Sigmoid colon (tissue), 7 donors: ENCODE results near the gene FAM90A26. TPM values are rescaled to one million over a fixed set of nuclear protein-coding genes. Genes with fewer than 3 reads are reported as not detected.
"Not testable (repeated sequence)": the region's sequence is repeated elsewhere in the genome, so short reads cannot be mapped to it uniquely, and the experiment has no call there.

Experiments
- DNase-seq: peaks from one replicate; pipeline ENCODE4 v3.0.0-alpha.2; 2019
- H3K27ac ChIP-seq, 4 donors: fragments of 200-600 bp; sonication (generic); one replicate each; pipeline ENCODE4 v1.5.1; 2016 to 2019; ENCODE audit warnings: mild to moderate bottlenecking in 1 of 4
- H3K27me3 ChIP-seq, 3 donors: fragments of 200-600 bp; sonication (generic); one replicate each; pipeline ENCODE4 v1.5.1; 2019; ENCODE audit warnings: mild to moderate bottlenecking in 1 of 3
- H3K36me3 ChIP-seq, 4 donors: fragments of 200-600 bp; sonication (generic); one replicate each; pipeline ENCODE4 v1.5.1; 2016 to 2019
- H3K4me1 ChIP-seq, 4 donors: fragments of 200-600 bp; sonication (generic); one replicate each; pipeline ENCODE4 v1.5.1; 2017 to 2019
- H3K4me3 ChIP-seq, 4 donors: fragments of 200-600 bp; sonication (generic); one replicate each; pipeline ENCODE4 v1.5.1; 2017 to 2019; ENCODE audit warnings: mild to moderate bottlenecking in 2 of 4, moderate library complexity in 1 of 4
- H3K9me3 ChIP-seq, 4 donors: fragments of 200-600 bp in 3 of 4; sonication (generic) in 3 of 4; one replicate each; pipeline versions ENCODE4 v1.5.1 to v1.6.1; 2013 to 2019
- POLR2A ChIP-seq, 2 donors: fragments of 450-650 bp; IDR thresholded peaks; one replicate each; pipeline ENCODE4 v1.6.1; 2016; ENCODE audit warnings: antibody characterized with exemption in 2 of 2, mild to moderate bottlenecking in 2 of 2, moderate library complexity in 2 of 2
- POLR2AphosphoS5 ChIP-seq, 4 donors: sonication (generic); formaldehyde crosslinking; IDR thresholded peaks; one replicate each; pipeline ENCODE4 v1.6.1; 2017; ENCODE audit warnings: antibody characterized with exemption in 4 of 4
- WGBS, 2 donors: extraction: QIAGEN DNeasy Blood & Tissue Kit; methylation state at CpG; one replicate each; pipeline ENCODE4 v1.1.7; 2013; 5-methylcytosine and 5-hydroxymethylcytosine counted together
- intact Hi-C: fragments of 100-400 bp; cut with DNase I; formaldehyde crosslinking; loops from one replicate; pipeline ENCODE4 v1.15.1; 2023
- polyA plus RNA-seq, 3 donors: library from polyadenylated mRNA; stranded (reverse); fragments of 200-250 nt; gene quantifications; one replicate each; pipeline ENCODE4 v1.2.3, GENCODE V29; 2013
- total RNA-seq, 4 donors: library from RNA; depleted of rRNA; stranded (reverse); fragments of >200 nt; gene quantifications; one replicate each; pipeline ENCODE4 v1.1.0, GENCODE V29; 2016
- donor health status: healthy with polysubstance abuse.
- donor health status: Bipolar disorder and iron deficiency.
- donor health status: healthy.

FAM90A26 gene
- total and polyA plus RNA-seq, 7 donors: not detected

DNA sequence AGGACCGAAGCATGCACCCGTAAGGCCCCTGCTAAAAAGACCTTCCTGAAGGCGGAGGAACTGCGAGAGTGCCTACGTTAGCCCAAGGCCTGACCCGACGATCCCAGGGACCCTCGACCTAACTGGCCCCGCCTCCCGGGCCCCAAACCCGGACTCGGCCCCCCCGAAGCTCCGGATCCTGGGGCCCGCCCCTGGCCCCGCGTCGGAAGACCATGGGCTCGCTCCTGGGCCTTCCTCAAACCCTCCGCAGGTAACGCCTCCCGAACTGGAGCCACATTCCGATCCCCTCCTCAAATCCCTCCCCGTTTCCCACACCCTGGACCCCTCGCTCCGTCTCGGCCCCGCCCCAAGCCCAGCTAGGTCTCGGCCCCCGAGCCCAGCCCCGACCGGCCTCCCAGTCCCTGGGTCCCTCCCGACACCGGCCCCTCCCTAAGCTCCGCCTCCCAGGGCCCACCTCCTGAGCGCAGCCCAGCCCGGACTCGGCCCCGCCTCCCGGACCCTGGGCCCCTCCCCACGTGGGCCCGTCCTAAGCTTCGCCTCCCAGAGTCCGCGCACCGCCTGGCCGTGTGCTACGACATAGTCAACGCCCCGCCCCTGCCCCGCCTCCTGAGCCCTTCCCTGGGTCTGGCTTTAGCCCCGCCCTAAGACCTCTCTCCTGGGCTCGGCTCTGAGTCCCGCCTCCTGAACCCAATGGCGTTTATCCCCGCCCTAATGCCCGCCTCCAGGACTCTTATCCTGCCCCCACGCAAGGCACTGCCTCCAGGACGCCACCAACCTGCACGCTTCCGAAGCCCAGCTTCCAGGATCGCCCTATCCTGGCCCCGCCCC lies 17.8 kb upstream of the FAM90A26 start:
- Histone ChIP-seq H3K27ac (peak overlapping the region; percentile 90 to 97 (median 94)), H3K4me3 (peak overlapping the region; percentile 71 to 90 (median 76))
- H3K36me3 ChIP-seq, H3K27me3 ChIP-seq, H3K9me3 ChIP-seq, intact Hi-C loops, H3K4me1 ChIP-seq: not testable (repeated sequence)
- peak; percentile 99 for DNase-seq
- peak in 1 of 2 donors; percentile 36 for TF ChIP-seq POLR2A (IDR thresholded peaks at IDR 0.05)
- peak; percentile 15 to 60 (median 57) for TF ChIP-seq POLR2AphosphoS5 (IDR thresholded peaks at IDR 0.05)
- WGBS, 2 donors: 1% methylated on average over 57 to 63 of the region's 63 CpGs

DNA sequence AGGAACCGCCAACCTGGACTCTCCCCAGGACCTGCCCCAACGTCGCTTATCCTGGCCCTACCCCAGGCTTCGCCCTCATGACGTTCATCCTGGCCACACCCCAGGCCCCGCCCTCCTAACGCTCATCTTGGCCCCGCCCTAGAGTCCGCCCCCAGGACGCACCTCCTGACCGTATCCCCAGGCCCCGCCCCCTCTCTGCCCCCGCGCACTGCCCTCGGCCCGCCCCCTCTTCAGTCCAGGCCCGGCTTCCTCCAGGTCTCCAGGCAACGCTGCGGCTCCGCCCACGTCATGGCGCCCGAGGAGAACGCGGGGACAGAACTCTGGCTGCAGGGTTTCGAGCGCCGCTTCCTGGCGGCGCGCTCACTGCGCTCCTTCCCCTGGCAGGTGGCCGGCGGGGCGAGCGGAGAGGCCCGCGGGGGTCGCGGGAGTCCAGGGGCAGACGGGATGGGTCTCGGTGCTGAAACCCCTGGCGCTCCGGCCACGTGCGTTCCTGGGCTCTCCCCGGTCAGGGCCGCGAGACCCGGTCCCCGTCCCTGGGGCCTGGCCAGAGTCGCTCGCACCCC lies 17.1 kb upstream of the FAM90A26 start:
- Histone ChIP-seq H3K4me3 (peak overlapping the region; percentile 65 to 90 (median 75)), H3K27ac (peak overlapping the region; percentile 74 to 97 (median 87))
- peak in 3 of 4 donors; percentile 25 to 59 (median 37) for TF ChIP-seq POLR2AphosphoS5 (IDR thresholded peaks at IDR 0.05)
- H3K36me3 ChIP-seq, intact Hi-C loops, H3K27me3 ChIP-seq, H3K4me1 ChIP-seq, H3K9me3 ChIP-seq: not testable (repeated sequence)
- peak; percentile 99 for DNase-seq
- 0 to 1% methylated on average over 53 of the region's 53 CpGs for WGBS, 2 donors

DNA sequence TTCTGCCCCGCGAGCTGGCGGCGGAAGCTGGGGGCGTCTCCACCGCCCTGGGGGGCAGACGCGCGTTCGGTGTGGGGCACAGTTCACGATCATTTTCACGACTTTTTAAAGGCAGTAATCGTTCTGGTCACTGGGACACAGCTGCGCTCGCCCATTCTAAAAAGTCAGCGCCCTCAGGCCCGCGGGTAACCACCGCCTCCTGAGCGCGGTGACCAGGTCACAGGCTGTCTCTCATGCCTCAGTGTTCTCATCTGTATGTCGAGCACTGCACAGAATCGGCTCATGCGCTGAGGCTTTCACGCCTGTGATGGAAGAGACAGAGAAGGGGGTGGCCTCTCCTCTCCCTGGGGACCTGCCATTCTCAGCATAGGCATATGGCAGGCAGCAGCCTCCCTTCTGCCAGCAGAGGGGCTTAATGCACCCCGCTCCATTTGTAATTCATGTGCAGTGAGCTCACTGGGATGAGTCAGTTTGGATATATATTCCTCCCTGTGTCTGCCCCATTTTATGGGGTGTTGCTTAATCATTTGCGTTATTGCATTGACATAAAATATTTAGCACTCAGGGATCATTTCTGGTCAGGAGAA lies 16.5 kb upstream of the FAM90A26 start:
- intact Hi-C loops, H3K36me3 ChIP-seq, H3K27me3 ChIP-seq, H3K9me3 ChIP-seq, H3K4me1 ChIP-seq, DNase-seq: not testable (repeated sequence)
- Histone ChIP-seq H3K4me3 (peak overlapping the region; percentile 65 to 90 (median 75)), H3K27ac (peak overlapping the region; percentile 74 to 97 (median 87))
- WGBS, 2 donors: 2 to 4% methylated on average over 27 of the region's 27 CpGs

DNA sequence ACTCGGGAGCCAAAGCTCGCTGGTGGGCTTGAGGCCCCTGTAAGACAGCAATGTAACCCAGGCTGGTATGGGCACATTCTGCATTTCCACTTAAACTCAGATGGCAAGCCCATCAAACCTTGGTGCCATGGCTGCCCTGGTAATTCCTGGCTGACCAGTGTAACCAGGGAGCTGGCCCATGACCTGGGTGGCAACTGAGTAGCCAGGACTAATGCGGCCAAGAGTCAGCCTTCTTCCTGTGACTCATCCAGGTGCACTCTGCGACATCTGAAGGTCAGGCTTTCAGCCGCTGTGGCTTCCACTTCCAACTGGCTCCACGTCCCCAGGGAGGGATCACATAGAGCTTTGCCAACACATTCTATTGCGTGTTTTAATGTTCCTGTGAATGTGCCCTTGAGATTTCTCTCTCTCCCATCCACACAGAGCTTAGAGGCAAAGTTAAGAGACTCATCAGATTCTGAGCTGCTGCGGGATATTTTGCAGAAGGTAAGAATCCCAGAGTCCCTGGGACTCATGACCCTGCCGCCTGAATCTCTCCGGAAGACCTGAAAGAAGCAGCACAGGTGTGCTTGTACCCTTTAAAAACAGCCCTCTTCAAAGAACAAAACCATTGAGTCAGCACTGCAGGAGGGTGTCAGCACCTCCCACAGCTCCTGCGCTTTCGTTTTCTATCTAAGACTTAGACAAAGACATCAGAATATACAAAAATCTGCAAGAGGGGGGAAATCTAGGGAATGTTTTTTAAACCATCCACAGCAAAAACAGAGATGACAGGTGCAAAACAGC lies 14.9 kb upstream of the FAM90A26 start:
- H3K36me3 ChIP-seq, DNase-seq, H3K9me3 ChIP-seq, H3K4me1 ChIP-seq, H3K4me3 ChIP-seq, H3K27me3 ChIP-seq, H3K27ac ChIP-seq, intact Hi-C loops: not testable (repeated sequence)
- WGBS, 2 donors: 84 to 93% methylated on average over 12 of the region's 12 CpGs

DNA sequence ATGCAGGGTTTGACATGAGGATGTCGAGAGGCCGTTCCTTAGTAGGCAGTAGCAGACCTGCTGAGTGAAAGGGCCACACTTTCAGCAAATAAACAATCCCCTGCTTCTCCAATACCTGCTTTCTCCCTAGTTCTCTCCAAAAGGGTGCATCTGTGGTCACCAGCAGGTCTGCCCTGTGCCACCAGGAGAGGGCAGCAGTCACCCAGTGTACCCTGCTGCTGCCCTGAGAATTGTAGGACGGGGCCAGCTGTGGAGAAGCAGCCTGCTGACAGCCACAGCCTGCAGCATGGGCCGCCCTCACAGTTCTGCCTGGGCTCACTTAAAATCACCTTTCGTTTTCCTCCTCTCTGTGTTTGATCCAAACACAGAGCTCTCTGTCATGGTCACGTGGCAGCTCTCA lies 11.8 kb upstream of the FAM90A26 start:
- H3K27ac ChIP-seq, H3K27me3 ChIP-seq, DNase-seq, intact Hi-C loops, H3K36me3 ChIP-seq, H3K9me3 ChIP-seq, H3K4me3 ChIP-seq, H3K4me1 ChIP-seq: not testable (repeated sequence)
- 12 to 45% methylated on average over 6 of the region's 6 CpGs for WGBS, 2 donors

DNA sequence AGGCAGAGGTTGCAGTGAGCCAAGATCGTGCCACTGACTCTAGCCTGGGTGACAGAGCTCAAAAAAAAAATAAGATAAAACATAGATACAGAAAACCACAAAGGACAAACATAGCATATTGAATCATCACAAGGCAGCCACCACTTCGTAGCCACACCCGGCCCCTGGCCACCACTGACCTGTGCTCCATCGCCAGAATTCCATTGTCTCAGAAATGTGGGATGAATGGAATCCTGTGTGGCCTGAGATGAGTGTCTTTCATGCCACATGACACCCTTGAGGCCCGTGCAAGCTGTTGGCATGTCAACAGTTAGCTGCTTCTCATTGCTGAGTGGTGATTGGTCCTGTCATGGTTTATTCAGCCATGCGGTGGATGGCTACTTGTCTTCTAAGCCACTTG lies 10.2 kb upstream of the FAM90A26 start:
- H3K27me3 ChIP-seq, DNase-seq, intact Hi-C loops, H3K9me3 ChIP-seq, H3K27ac ChIP-seq, H3K36me3 ChIP-seq, H3K4me1 ChIP-seq, H3K4me3 ChIP-seq: not testable (repeated sequence)
- WGBS, 2 donors: 86 to 88% methylated on average over 6 of the region's 6 CpGs

DNA sequence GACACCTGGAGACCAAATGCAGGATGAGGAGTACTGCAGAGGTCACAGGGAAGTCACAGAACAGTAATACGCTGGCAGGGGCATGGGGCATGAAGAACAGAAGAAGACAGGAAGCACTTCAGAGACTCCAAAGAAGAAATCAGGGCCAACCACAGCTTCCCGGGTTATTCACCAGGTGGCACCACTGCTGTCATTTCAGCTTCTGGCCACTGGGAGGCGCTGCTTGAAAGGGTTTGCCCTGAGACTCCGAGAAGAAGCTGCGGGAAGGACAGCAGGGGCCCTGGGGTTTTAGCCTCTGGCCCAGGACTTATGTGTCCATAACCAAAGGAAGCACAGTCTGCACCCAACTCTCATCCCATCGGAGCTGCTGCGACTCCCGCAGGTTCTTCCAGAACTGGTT lies 4.2 kb upstream of the FAM90A26 start:
- intact Hi-C loops, H3K27ac ChIP-seq, H3K27me3 ChIP-seq, H3K36me3 ChIP-seq, DNase-seq, H3K4me1 ChIP-seq, H3K4me3 ChIP-seq, H3K9me3 ChIP-seq: not testable (repeated sequence)
- WGBS, 2 donors: 6 to 24% methylated on average over 8 of the region's 8 CpGs

DNA sequence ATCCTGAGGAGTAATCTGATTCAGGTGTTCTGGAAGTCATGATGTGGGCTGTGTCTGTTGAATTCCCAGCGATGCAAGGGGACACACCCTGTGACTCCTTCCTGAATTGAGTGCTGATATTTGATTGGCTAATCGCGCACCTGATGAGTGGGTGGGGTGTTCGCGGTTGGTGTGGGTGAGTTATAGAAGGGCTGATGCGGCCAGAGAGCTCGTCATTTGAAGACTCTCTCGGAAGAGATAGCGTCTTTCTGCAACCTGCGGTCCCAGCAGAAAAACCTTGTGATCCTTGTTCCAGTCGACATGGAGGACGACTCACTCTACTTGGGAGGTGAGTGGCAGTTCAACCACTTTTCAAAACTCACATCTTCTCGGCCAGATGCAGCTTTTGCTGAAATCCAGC lies 40.1 kb downstream of the FAM90A26 start, which contains the start of gene USP17L10:
TSS of gene USP17L10 (plus strand) at position 301 of the 400 bp plus-strand sequence. CDS start at position 301, 0 bp downstream.
- DNase-seq, H3K4me1 ChIP-seq, H3K27me3 ChIP-seq, H3K4me3 ChIP-seq, H3K36me3 ChIP-seq, intact Hi-C loops, H3K27ac ChIP-seq, H3K9me3 ChIP-seq: not testable (repeated sequence)
- 88% methylated on average over 13 of the region's 13 CpGs; no CpG with 5 or more reads in 1 of the 2 donors for WGBS, 2 donors

DNA sequence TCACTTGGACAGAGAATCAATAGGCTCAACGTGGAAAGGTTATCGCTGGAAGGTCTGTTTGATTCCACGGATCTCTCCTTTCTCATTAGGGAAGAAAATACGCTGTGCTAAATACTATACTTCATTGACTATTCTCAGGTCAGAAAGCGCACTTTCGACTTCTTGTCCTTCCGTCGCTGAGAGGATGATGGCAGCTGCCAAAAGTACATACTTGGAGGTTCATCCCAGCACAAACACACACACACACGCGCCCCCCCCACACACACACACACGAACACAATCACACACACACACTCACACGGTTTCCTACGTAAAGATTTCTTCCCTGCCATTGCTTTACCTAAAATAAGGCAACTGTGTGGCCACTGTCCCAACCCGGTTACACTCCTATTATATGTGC lies 44.5 kb downstream of the FAM90A26 start:
- intact Hi-C loops, H3K27ac ChIP-seq, H3K27me3 ChIP-seq, H3K36me3 ChIP-seq, H3K9me3 ChIP-seq, H3K4me3 ChIP-seq, H3K4me1 ChIP-seq: not testable (repeated sequence)
- WGBS, 2 donors: 83% methylated on average over 11 of the region's 14 CpGs
- DNase-seq: peak; percentile 13

DNA sequence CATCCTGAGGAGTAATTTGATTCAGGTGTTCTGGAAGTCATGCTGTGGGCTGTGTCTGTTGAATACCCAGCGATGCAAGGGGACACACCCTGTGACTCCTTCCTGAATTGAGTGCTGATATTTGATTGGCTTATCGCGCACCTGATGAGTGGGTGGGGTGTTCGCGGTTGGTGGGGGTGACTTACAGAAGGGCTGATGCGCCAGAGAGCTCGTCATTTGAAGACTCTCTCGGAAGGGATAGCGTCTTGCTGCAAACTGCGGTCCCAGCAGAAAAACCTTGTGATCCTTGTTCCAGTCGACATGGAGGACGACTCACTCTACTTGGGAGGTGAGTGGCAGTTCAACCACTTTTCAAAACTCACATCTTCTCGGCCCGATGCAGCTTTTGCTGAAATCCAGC lies 44.9 kb downstream of the FAM90A26 start, which contains the start of gene USP17L11:
TSS of gene USP17L11 (plus strand) at position 301 of the 400 bp plus-strand sequence. CDS start at position 301, 0 bp downstream.
- DNase-seq, intact Hi-C loops, H3K36me3 ChIP-seq, H3K4me1 ChIP-seq, H3K27me3 ChIP-seq, H3K27ac ChIP-seq, H3K4me3 ChIP-seq, H3K9me3 ChIP-seq: not testable (repeated sequence)
- 98% methylated on average over 10 of the region's 14 CpGs; no CpG with 5 or more reads in 1 of the 2 donors for WGBS, 2 donors

DNA sequence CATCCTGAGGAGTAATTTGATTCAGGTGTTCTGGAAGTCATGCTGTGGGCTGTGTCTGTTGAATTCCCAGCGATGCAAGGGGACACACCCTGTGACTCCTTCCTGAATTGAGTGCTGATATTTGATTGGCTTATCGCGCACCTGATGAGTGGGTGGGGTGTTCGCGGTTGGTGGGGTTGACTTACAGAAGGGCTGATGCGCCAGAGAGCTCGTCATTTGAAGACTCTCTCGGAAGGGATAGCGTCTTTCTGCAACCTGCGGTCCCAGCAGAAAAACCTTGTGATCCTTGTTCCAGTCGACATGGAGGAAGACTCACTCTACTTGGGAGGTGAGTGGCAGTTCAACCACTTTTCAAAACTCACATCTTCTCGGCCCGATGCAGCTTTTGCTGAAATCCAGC lies 49.6 kb downstream of the FAM90A26 start, which contains the start of gene USP17L12:
TSS of gene USP17L12 (plus strand) at position 301 of the 400 bp plus-strand sequence. CDS start at position 301, 0 bp downstream.
- no CpG with 5 or more reads among the region's 13 CpGs for WGBS, 2 donors
- H3K4me1 ChIP-seq, H3K9me3 ChIP-seq, H3K36me3 ChIP-seq, DNase-seq, H3K27me3 ChIP-seq, H3K27ac ChIP-seq, intact Hi-C loops, H3K4me3 ChIP-seq: not testable (repeated sequence)

DNA sequence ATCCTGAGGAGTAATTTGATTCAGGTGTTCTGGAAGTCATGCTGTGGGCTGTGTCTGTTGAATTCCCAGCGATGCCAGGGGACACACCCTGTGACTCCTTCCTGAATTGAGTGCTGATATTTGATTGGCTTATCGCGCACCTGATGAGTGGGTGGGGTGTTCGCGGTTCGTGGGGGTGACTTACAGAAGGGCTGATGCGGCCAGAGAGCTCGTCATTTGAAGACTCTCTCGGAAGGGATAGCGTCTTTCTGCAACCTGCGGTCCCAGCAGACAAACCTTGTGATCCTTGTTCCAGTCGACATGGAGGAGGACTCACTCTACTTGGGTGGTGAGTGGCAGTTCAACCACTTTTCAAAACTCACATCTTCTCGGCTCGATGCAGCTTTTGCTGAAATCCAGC lies 54.4 kb downstream of the FAM90A26 start, which contains the start of gene USP17L13:
TSS of gene USP17L13 (plus strand) at position 301 of the 400 bp plus-strand sequence. CDS start at position 301, 0 bp downstream.
- H3K4me1 ChIP-seq, H3K27ac ChIP-seq, H3K36me3 ChIP-seq, H3K9me3 ChIP-seq, intact Hi-C loops, H3K27me3 ChIP-seq, DNase-seq, H3K4me3 ChIP-seq: not testable (repeated sequence)
- WGBS, 2 donors: no CpG with 5 or more reads among the region's 14 CpGs
